Measurements from ENCODE around the gene SCAMP2.
"Not testable (repeated sequence)": the region's sequence is repeated elsewhere in the genome, so short reads cannot be mapped to it uniquely, and the experiment has no call there.

The SCAMP2 gene, protein sequence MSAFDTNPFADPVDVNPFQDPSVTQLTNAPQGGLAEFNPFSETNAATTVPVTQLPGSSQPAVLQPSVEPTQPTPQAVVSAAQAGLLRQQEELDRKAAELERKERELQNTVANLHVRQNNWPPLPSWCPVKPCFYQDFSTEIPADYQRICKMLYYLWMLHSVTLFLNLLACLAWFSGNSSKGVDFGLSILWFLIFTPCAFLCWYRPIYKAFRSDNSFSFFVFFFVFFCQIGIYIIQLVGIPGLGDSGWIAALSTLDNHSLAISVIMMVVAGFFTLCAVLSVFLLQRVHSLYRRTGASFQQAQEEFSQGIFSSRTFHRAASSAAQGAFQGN

DNA sequence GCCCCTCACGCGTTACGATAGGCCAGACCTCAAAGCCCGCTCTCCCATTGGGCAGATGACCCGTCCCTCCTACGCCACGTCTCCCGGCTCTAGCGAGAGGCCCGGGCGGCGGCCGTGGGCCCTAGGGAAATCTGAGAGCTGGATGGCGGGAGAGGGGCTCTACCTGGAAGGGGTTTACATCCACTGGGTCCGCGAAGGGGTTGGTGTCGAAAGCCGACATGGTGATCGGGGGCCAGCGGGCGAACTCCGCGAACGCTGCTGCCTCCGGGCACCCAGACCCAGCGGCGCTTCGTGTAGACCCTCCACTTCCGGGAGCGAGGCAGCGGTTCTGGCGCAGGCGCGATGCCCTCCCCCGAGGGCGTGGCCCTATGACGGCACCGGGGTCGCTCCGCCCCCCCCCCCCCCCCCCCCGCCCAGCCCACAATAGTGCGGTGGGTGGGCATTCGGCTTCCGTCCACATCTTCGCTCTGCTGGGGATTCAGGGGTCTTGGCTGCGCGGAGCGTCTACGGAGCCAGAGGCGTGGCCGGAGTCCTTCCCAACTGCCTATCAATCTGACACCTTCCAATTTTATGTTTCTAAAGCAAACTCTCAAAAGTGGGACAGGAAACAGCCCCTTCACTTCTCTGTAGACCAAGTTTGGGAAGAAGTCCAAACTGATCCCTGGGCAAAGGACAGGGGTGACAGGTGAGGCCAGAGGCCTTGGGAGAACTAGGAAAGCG is at the start of gene SCAMP2:
TSS of gene SCAMP2 (minus strand) at position 330 of the 720 bp plus-strand sequence. CDS start at position 220, 110 bp downstream.
- peak; percentile 75 for DNase-seq (ENCODE audit: low read depth)

DNA sequence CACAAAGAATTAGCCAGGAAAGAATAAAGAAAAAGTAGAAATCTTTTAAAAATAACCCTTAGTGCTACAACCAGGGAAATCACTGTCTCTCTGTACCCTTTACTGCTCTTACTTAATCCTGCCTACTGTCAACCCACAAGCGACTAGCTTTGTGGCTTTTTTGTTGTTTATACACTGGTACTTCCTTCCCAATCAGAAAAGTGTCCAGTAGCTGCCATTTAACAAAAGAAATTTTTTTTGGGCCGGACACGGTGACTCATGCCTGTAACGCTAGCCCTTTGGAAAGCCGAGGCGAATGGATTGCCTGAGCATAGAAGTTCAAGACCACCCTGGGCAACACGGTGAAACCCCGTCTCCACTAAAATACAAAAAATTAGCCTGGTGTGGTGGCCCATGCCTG is 47.3 kb upstream of the SCAMP2 start:
- DNase-seq (ENCODE audit: low read depth): no peak

DNA sequence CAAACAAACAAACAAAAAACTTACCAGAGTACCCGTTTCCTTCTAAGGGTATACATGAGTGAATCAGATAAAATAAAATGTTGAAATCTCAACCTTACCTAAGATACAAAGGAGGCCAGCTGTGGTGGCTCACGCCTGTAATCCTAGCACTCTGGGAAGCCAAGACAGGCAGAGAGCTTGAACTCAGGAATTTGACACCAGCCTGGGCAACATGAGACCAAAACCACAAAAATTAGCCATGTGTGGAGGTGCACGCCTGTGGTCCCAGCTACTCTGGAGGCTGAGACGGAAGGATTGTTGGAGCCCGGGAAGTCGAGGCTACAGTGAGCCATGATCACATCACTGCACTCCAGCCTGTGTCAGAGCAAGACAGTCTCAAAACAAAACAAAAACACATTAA is 44.5 kb upstream of the SCAMP2 start:
- no peak for DNase-seq (ENCODE audit: low read depth)

DNA sequence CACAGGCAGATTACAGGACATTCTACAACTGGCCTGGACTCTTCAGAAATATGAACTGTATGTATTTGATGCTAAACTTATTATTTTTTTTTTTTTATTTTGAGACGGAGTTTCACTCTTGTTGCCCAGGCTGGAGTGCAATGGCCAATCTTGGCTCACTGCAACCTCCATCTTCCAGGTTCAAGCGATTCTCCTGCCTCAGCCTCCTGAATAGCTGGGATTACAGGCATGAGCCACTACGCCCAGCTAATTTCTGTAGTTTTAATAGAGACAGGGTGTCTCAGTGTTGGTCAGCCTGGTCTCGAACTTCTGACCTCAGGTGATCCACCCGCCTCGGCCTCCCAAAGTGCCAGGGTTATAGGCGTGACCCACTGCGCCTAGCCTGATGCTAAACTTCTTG is 40.6 kb upstream of the SCAMP2 start:
- not testable (repeated sequence) for DNase-seq (ENCODE audit: low read depth)

DNA sequence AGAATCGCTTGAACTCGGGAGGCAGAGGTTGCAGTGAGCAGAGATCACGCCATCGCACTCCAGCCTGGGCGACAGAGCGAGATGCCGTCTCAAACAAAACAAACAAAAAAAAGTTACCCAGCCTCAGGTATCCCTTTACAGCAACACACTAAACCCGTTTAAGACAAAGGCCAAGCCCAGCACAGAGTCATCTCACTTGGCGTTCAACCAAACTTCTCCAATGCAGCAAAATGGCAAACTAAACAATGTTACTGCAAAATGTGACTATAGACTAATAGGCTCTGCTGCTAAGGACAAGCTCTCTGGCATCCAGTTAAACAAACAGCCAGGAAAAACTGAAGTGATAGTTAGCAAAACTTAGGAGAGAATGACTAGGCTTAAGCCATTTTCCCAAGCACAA is 39.9 kb upstream of the SCAMP2 start:
- no peak for DNase-seq (ENCODE audit: low read depth)

DNA sequence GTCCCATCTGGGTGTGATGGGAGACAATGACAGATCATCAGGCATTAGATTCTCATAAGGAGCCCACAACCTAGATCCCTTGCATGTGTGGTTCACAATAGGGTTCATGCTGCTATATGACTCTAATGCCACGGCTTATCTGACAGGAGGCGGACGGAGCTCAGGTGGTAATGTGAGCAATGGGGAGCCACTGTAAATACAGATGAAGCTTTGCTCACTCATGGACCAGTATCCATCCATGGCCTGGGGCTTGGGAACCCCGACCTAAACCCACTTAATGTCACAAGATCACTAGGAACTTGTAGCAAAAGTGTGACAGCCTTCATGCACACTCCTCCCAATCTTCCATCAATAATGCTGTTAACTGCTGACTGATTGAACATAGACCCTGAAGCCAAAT is 35.5 kb upstream of the SCAMP2 start:
- no peak for DNase-seq (ENCODE audit: low read depth)

DNA sequence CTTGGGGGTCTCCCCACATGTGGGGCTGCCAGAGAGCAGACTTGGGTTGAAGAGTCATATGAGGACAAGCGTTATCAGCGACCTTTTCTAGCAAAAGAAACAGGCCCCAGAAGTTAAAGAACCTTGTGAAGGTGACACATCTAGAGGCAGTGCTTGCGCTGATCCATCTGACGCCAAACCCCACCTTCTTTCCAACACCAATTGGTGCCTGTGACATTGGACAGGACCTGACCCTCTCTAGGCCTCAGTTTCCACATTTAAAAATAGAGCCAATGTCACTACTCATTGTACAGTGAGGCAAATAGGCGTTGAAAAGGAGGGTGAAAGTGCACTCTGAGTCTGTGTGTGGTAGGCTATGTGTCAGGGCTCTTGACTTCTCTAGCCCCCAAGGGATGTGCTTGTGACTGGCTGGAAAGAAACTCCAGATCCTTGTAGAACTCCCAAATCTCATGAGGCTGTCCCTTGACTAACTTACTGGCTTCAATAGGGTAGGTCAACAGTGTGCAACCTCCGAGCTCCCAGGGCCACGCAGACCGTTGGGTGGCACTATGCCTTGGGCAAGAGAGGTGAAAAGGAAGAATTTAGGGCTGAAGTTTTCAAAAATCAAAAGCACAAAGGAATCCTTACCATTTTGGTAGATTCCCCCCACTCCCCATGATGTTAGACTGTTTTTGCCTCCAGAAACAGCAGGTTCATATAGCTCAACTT is 34.2 kb upstream of the SCAMP2 start:
- DNase-seq (ENCODE audit: low read depth): no peak

DNA sequence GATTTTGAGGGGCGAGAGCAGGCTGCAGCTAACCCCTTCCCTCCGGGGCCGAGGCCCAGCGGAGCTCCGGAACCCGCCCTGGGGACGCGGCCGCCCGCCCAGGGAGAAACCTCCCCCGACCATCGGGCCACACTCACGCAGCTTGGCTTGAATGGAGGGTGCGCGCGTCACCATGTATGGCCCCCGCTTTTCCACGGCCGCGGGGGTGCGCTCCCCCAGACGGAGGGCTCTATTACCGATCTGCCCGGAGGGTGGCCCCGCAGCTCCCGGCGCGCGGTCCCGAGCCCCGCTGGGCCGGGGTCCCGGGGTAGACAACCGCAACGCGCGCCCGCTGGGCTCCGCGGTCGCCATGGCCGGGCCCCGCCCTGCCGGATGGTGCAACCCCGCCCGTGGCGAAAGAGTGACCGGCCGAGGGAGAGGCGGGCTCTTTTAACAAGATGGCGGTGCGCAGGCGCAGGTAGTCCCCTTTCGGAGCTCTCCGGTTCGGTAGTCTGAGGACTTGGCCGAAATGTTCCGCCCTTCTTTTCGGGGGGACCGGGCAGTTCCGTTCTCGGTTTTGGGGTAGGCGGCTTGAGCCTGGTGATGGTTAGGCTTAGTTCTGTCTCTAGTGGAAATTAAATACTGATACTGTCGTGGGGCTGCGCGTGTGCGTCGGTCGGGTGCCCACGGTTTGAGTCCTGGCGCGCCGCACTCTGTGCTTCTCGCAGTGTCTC is 33.4 kb upstream of the SCAMP2 start, which contains the start of gene FAM219B:
TSS of gene FAM219B (minus strand) at position 402 of the 713 bp plus-strand sequence. CDS start at position 351, 51 bp downstream.
- DNase-seq (ENCODE audit: low read depth): peak; percentile 59

DNA sequence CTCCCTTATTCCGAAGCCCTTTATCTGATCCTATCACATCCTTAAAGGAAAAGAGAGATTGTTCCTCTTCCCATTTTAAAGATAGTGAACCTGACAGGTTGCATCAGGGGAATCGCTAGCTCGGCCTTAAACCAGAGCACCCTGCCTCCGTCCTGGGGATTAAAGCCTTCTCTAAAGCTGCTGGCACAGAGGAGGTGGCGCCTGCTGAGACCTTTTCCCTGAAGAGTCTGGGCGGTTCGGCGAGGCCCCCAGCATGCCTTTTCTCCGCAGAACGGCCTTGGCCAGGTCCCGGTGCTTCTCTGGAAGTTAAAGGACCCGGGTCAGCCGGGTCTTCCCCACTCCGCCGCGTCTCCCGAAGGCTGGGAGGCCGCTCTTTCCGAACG is 32.9 kb upstream of the SCAMP2 start:
- DNase-seq (ENCODE audit: low read depth): no peak

DNA sequence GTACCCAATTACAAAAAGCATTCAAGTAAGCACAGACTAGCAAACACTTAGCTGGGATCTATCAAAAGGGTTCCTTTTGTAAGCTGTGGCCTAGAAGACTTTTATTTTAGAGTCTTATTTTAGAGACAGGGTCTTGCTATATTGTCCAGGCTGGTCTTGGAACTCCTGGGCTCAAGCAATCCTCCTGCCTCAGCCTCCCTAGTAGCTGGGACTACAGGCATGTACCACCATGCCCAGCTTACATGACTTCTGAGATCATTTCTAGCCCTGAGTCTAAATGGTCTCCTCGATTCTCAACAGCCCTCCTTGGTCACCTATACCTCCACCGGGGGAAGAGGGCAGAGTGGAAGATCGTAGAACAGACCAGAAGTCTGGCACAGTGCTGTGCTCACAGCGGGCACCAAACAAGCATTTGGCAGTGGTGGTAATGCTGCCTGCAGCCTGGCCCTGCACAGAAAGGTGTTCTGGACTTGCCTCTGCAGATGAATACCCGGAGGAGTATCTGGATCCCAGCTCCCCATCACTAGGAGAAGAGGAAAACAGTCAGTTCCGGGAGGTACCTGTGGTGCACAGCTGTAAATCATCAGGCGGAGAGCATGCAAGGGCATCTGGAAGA is 31.1 kb upstream of the SCAMP2 start:
- DNase-seq (ENCODE audit: low read depth): no peak

DNA sequence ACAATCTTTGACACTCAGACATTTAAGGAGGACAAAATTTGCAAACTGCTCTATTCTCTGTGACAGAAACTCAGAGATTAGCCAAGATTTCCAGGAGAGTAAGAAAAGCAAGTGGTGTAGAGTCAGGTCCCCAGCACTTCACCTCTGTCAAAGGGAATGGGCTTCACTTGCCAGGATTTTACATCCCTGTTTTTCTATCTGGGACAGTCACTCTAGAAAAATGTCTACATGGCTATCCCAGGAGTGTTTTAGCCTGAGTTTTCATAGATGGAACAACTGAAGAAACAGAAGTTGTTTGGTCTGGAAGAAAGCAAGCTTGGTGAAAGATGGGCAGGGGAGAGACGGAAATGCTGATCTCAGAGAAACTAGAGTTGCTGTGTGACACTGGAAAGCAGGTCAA is 30.5 kb upstream of the SCAMP2 start:
- no peak for DNase-seq (ENCODE audit: low read depth)

DNA sequence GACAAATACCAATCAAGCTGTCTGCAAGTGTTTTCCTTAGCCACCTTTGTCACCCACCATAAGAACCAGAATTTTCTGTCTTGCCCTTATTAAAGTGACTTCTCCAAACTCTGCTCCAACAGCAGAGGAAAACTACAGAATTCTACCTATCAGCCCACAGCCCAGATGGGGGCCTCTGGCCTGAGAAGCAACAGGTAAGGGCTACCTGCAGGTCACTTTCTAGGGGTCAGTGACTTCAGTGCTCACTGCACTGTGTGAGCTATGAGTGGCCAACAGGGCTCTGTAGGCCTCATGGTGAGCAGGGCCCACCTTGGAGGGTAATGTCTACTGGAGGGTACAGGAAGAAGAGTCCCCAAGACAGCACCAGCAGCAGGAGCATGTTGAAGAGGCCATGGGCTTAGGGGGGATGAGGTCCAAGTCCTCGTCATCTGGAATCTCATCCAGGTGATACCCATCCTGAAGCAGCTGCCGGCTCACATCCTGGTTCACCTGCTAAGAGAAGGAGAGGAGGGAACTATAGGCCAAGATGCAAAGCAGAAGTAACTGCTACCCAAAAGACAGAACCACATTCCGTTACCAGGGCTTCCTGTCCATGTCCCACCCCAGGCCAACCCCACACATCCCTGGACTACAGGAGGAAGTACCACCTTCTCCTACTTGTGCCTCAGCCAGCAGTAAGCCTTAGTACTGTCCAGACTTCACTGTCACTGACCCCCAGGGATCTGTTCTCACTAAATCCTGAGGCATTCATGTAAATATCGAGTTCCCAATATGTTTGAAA is 29.3 kb upstream of the SCAMP2 start:
- no peak for DNase-seq (ENCODE audit: low read depth)

DNA sequence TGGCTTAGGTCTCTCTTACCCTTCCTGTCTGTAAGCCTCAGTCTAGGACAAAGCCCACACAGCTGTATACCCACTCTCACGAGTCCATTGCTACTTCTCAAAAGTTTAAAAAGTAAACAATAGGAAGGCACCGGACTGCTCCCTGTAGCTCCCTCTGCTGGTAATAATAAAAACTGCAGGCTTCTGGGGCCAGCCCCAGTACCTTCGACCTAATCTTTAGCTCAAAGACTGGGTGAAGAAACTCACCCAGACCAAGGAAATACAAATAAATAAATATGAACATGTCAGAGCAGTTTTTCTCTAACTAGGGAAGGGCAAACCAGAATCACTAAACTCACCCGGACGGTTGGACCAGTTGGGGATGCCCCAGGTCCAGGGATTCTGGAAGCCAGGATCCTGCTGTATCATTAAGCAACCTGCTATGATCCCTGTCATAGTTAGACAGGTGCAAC is 28.5 kb upstream of the SCAMP2 start:
- no peak for DNase-seq (ENCODE audit: low read depth)

DNA sequence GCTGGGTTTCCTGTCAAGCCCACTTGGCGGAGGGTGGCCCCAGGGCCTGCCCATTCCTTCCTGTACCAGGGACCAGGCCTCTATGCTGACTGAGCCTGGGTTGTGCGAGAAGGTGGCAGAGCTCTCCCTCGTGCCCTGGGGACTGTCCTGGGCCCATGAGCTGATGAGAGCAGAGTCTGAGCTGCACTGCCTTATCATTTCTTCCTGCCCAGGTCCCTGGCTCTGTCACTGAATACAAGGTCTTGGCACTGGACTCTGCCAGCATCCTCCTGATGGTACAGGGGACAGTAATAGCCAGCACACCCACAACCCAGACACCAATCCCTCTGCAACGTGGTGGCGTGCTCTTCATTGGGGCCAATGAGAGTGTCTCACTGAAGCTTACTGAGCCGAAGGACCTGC is 24.1 kb upstream of the SCAMP2 start:
- DNase-seq (ENCODE audit: low read depth): no peak

DNA sequence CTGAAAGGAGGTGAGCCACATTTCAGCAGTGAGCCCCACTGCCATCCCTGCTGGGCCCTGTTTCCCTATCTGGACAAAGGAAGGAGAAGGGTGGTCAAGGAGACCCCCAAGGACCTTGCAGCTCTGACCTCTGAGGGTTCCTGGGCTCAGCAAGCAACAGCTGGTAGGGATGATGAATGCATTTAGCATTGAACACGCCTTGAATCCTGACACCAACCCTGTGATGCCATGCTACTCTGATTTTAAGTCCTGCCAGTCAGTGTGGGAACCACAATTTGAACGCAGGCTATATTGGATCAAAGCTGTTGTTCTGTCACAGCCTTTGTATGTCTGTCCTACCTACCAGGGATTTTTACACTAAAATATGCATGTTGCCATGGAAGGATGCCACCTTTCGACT is 23.2 kb upstream of the SCAMP2 start:
- no peak for DNase-seq (ENCODE audit: low read depth)

DNA sequence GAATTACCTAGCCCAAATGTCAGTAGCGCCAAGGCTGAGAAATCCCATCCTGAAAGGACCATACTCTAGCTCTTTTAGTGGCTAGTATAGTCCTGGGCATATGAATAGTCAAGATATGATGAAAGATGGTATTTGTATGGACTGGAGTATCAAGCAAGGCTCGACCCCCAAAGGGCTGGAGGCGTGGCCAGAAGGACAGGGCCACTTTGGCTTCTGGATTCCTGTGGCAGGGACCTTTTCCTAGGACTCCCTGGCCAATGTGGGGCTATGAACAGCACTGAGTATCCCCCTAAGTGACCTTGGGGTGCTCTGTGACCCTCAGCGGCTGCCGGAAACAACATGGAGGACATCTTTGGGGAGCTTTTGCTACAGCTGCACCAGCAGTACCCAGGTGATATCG is 22.7 kb upstream of the SCAMP2 start:
- no peak for DNase-seq (ENCODE audit: low read depth)

DNA sequence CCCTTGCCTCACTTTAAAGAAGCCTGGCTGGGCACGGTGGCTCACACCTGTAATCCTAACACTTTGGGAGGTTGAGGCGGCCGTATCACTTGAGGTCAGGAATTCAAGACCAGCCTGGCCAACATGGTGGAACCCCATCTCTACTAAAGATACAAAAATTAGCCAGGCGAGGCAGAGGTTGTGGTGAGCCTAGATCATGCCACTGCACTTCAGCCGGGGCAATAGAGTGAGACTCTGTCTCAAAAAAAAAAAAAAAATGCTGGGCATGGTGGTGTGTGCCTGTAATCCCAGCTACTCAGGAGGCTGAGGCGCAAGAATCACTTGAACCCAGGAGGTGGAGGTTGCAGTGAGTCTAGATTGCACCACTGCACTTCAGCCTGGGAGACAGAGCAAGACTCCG is 21.2 kb upstream of the SCAMP2 start:
- not testable (repeated sequence) for DNase-seq (ENCODE audit: low read depth)

DNA sequence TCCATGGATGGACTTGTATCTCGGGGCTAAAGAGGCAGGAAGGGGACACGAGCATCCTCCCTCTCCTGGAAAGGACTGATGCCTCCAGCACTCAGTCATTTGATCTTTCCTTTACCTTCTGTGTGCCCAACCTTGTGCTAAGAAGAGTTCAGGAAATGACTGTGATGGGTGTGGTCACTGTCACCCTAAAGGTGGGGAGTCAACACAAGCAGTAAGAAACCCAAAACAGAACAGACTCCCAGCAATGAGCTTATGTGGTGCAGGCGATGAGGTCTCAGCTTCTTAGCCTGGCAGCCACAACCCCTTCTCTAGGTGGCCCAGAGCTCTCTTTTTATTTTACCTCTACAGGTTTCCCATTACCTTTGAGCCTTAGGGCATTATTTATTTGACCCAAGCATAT is 20.5 kb upstream of the SCAMP2 start:
- no peak for DNase-seq (ENCODE audit: low read depth)

DNA sequence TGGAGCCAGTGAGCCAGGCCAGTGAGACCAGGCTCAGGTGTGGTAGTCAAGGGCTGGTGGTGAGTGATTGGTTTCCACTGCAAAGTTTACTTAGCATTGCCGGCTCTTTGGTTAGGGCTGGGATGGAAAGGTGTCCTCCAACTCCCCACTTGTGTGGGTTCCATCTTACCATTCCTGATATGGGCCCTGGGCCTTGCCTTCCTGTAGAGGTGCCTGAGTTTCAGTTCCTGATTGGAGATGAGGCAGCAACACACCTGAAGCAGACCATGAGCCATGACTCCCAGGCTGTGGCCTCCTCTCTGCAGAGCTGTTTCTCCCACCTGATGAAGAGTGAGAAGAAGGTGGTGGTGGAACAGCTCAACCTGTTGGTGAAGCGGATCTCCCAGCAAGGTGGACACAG is 19.8 kb upstream of the SCAMP2 start:
- DNase-seq (ENCODE audit: low read depth): no peak

DNA sequence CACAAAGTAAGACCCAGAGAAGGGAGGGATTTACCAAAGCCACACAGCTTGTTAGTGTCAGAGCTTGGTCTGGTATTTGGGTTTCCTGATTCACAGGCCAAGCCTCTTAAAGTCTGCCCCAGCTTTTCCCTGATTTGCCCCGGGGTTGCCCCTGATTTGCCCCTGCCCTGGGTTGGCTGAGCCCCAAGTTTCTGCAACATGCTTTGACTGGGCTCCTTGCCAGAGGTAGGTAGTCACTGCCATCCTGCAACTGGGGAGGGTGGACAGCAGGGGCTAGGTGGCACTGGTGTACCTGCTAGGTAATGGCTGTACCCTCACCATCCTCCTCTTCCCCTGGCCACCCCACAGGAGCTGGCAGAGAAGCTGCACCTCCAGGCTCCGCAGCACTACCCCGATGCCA is 19.1 kb upstream of the SCAMP2 start:
- no peak for DNase-seq (ENCODE audit: low read depth)

DNA sequence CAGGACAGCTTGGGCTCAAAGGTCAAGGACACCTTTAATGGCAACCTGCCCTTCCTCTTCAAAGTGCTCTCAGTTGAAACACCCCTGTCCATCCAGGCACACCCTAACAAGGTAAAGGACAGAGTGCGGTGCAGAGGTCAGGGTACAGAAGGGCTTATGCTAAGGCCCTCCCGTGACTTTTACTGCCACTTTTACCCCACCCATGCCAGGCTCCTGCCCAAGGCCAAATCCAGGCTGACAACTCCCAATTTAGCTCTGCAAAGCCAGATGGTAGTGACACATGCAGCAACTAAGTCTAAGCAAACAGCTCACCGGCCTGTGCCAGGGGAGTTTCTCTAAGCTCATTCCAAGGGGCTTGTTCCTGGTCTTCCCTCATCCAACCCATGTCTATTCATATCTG is 18.3 kb upstream of the SCAMP2 start:
- no peak for DNase-seq (ENCODE audit: low read depth)
